ENCODE results near the gene RFX2.

The RFX2 gene

DNA sequence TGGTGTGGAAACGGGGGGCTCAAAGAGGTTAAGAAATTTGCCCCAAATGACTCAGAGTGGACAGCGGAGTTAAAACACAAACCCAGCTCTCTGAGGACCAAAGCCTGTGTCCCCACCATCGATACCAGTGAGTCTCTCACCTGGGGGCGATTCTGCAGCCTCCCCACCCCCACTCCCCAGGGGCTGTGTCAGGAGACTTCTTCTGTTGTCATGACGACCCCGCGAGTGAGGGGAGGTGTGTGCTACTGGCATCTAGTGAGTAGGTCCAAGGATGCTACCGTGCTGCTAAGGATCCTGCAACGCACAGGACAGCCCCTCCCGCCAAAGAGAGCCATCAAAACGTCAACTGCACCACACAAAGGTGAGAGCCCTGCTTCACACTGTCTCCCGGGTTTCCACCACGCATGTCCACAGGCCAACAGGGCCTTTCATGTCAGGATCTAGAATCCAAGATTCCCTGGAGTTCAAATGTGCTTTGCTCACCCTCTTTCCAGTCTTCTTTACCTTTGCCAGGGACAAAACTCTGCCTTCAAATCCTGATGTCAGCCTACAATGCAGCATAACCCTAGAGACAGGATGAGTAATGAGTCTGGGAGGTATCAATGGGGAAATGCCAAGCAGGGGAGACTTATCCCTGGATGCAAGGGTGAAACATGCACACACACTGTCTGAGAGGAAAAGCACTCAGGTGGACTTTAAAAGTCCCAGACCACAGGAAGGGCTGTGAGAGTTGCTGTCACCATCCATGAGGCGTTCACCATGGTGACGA lies 136.2 kb downstream of the RFX2 start:
- ATAC-seq = no peak
- TF ChIP-seq, protein P1, sequence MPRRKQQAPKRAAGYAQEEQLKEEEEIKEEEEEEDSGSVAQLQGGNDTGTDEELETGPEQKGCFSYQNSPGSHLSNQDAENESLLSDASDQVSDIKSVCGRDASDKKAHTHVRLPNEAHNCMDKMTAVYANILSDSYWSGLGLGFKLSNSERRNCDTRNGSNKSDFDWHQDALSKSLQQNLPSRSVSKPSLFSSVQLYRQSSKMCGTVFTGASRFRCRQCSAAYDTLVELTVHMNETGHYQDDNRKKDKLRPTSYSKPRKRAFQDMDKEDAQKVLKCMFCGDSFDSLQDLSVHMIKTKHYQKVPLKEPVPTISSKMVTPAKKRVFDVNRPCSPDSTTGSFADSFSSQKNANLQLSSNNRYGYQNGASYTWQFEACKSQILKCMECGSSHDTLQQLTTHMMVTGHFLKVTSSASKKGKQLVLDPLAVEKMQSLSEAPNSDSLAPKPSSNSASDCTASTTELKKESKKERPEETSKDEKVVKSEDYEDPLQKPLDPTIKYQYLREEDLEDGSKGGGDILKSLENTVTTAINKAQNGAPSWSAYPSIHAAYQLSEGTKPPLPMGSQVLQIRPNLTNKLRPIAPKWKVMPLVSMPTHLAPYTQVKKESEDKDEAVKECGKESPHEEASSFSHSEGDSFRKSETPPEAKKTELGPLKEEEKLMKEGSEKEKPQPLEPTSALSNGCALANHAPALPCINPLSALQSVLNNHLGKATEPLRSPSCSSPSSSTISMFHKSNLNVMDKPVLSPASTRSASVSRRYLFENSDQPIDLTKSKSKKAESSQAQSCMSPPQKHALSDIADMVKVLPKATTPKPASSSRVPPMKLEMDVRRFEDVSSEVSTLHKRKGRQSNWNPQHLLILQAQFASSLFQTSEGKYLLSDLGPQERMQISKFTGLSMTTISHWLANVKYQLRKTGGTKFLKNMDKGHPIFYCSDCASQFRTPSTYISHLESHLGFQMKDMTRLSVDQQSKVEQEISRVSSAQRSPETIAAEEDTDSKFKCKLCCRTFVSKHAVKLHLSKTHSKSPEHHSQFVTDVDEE (CRISPR knock-in tag; IDR thresholded peaks at IDR 0.05) = no peak
- TF ChIP-seq CREB5 (CRISPR knock-in tag; IDR thresholded peaks at IDR 0.05; ENCODE audit: low read depth) = no peak
- TF ChIP-seq ZNF8 (CRISPR knock-in tag; IDR thresholded peaks at IDR 0.05) = no peak
- no peak for TF ChIP-seq ARNTL (CRISPR knock-in tag; IDR thresholded peaks at IDR 0.05; ENCODE audit: borderline replicate concordance, low read depth)
- TF ChIP-seq CSDC2 (CRISPR knock-in tag; IDR thresholded peaks at IDR 0.05) = no peak
- TF ChIP-seq ZFP3 (CRISPR knock-in tag; IDR thresholded peaks at IDR 0.05) = no peak
- no peak for TF ChIP-seq GLIS3 (CRISPR knock-in tag; IDR thresholded peaks at IDR 0.05)
- TF ChIP-seq ISL1 (CRISPR knock-in tag; IDR thresholded peaks at IDR 0.05) = no peak
- TF ChIP-seq ZC3H10 (CRISPR knock-in tag; IDR thresholded peaks at IDR 0.05) = no peak
- no peak for TF ChIP-seq OSR1 (CRISPR knock-in tag; IDR thresholded peaks at IDR 0.05)

DNA sequence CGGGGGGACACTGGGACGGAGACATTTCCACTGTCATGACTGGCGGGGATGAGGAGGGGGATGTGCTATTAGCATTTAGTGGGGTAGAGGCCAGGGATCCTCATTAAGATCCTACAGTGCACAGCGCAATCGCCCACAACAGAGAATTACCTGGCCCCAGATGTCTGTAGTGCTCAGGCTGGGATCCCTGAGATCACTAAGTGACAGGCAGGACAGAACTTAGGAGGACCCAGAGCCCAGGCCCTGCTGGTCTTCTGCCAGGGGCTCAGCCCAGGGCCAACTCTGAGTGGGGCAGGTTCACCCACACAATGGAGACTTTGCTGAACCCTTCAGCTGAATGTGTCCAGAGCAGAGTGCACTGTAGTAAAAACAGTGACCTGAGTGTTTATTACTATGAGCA lies 136.9 kb downstream of the RFX2 start:
- ATAC-seq = no peak
- TF ChIP-seq ZNF565 (CRISPR knock-in tag; conservative IDR thresholded peaks at IDR 0.05; ENCODE audit: low read depth) (no peak), ZFP30 (CRISPR knock-in tag; IDR thresholded peaks at IDR 0.05) (no peak), TOX (CRISPR knock-in tag; IDR thresholded peaks at IDR 0.05; ENCODE audit: borderline replicate concordance) (no peak), PPARA (CRISPR knock-in tag; IDR thresholded peaks at IDR 0.05; ENCODE audit: borderline replicate concordance) (no peak), ZC3H10 (CRISPR knock-in tag; IDR thresholded peaks at IDR 0.05) (no peak), SNAI2 (CRISPR knock-in tag; IDR thresholded peaks at IDR 0.05) (no peak), OSR1 (CRISPR knock-in tag; IDR thresholded peaks at IDR 0.05) (no peak), BACH2 (CRISPR knock-in tag; IDR thresholded peaks at IDR 0.05; ENCODE audit: borderline replicate concordance) (no peak), PATZ1 (CRISPR knock-in tag; IDR thresholded peaks at IDR 0.05; ENCODE audit: borderline replicate concordance) (no peak), ZFP3 (CRISPR knock-in tag; IDR thresholded peaks at IDR 0.05) (no peak), TCF4 (CRISPR knock-in tag; IDR thresholded peaks at IDR 0.05; ENCODE audit: borderline replicate concordance) (no peak), ZNF8 (CRISPR knock-in tag; IDR thresholded peaks at IDR 0.05) (no peak), CREB5 (CRISPR knock-in tag; IDR thresholded peaks at IDR 0.05; ENCODE audit: low read depth) (no peak)
- TF ChIP-seq, protein P2, sequence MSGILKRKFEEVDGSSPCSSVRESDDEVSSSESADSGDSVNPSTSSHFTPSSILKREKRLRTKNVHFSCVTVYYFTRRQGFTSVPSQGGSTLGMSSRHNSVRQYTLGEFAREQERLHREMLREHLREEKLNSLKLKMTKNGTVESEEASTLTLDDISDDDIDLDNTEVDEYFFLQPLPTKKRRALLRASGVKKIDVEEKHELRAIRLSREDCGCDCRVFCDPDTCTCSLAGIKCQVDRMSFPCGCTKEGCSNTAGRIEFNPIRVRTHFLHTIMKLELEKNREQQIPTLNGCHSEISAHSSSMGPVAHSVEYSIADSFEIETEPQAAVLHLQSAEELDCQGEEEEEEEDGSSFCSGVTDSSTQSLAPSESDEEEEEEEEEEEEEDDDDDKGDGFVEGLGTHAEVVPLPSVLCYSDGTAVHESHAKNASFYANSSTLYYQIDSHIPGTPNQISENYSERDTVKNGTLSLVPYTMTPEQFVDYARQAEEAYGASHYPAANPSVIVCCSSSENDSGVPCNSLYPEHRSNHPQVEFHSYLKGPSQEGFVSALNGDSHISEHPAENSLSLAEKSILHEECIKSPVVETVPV (CRISPR knock-in tag; IDR thresholded peaks at IDR 0.05) = no peak
- TF ChIP-seq, protein P1 (CRISPR knock-in tag; IDR thresholded peaks at IDR 0.05) = no peak
